GM21381 (cell line): Measurements from ENCODE around the gene PALD1.

Experiments used
- ATAC-seq: cut with Tn5 transposase; IDR thresholded peaks from one replicate; pipeline ENCODE4 v1.9.1; 2021; ENCODE audit warnings: mild to moderate bottlenecking, moderate library complexity; ENCODE audit not compliant: unreplicated experiment

Gene PALD1

GRCh38 chr10:70478191-70479164 lies at the start of gene PALD1:
Gene PALD1 (plus strand): TSS chr10:70478767. CDS start chr10:70525952, 47,185 bp downstream.
- no peak for ATAC-seq

GRCh38 chr10:70430493-70431445 lies 47.8 kb upstream of the PALD1 start:
- no peak for ATAC-seq

GRCh38 chr10:70432101-70432500 lies 46.5 kb upstream of the PALD1 start:
- ATAC-seq, result no peak

GRCh38 chr10:70432561-70433263 lies 45.9 kb upstream of the PALD1 start:
- ATAC-seq, result no peak

GRCh38 chr10:70433581-70434280 lies 44.8 kb upstream of the PALD1 start:
- ATAC-seq, result no peak

GRCh38 chr10:70435241-70436085 lies 43.1 kb upstream of the PALD1 start:
- ATAC-seq, result no peak

GRCh38 chr10:70437721-70438120 lies 40.8 kb upstream of the PALD1 start:
- no peak for ATAC-seq

- no peak for ATAC-seq
Observed at GRCh38 chr10:70440296-70441160, 38.0 kb upstream of the PALD1 start.

- ATAC-seq, result no peak
Observed at GRCh38 chr10:70441161-70441894, 37.2 kb upstream of the PALD1 start, which contains the start of gene NODAL. Gene NODAL (minus strand): TSS chr10:70441681. CDS start chr10:70441667, 14 bp downstream.

GRCh38 chr10:70441895-70442309 lies 36.7 kb upstream of the PALD1 start:
- no peak for ATAC-seq

GRCh38 chr10:70442332-70442988 lies 36.1 kb upstream of the PALD1 start:
- no peak for ATAC-seq

GRCh38 chr10:70444744-70445143 lies 33.8 kb upstream of the PALD1 start:
- no peak for ATAC-seq

GRCh38 chr10:70445718-70446657 lies 32.6 kb upstream of the PALD1 start:
- ATAC-seq, result no peak

- ATAC-seq, result no peak
Observed at GRCh38 chr10:70448236-70448635, 30.3 kb upstream of the PALD1 start.

- ATAC-seq, result no peak
Observed at GRCh38 chr10:70455213-70455630, 23.3 kb upstream of the PALD1 start.

GRCh38 chr10:70456164-70456563 lies 22.4 kb upstream of the PALD1 start:
- ATAC-seq, result no peak
